ENCODE results near the gene ANKLE1.

- TF ChIP-seq CTCF (IDR thresholded peaks at IDR 0.05) (no peak), POLR2AphosphoS5 (IDR thresholded peaks at IDR 0.05) (no peak), POLR2A (IDR thresholded peaks at IDR 0.05) (no peak)
Measured at GRCh38 chr19:17263712-17264640, 17.7 kb upstream of the ANKLE1 start.
